Bronchial epithelial cell (primary cell): Measurements from ENCODE around the gene SRP68. TPM values are rescaled to one million over a fixed set of nuclear protein-coding genes. Genes with fewer than 3 reads are reported as not detected.

Source experiments
- DNase-seq: peaks from one replicate; pipeline ENCODE4 v3.0.0-alpha.2; 2010; ENCODE audit warnings: low read depth
- FAIRE-seq: peaks from 2 replicates; lab custom pipeline; 2011; peaks lifted over from hg19 to GRCh38; lab: Jason Lieb, UNC
- H3K27me3 ChIP-seq: 2 replicates; pipeline ENCODE4 v1.5.1; 2011; ENCODE audit warnings: low read length; ENCODE audit not compliant: control insufficient read depth, insufficient read depth
- H3K36me3 ChIP-seq: 2 replicates; pipeline ENCODE4 v1.5.1; 2011; ENCODE audit warnings: low read length; ENCODE audit not compliant: control insufficient read depth, insufficient read depth
- H3K4me3 ChIP-seq: 2 replicates; pipeline ENCODE4 v1.5.1; 2011; ENCODE audit warnings: mild to moderate bottlenecking, low read depth, low read length, control low read depth
- total RNA-seq: library from RNA; depleted of rRNA; stranded (reverse); fragments of >200 nt; gene quantifications from 2 replicates; pipeline ENCODE4 v1.2.1, GENCODE V29; 2014
- TF ChIP-seq, protein P1 (sequence below): IDR thresholded peaks from 2 replicates; pipeline ENCODE4 v1.5.1; 2011; ENCODE audit warnings: mild to moderate bottlenecking, moderate library complexity, low read length, control low read depth, inconsistent platforms; ENCODE audit not compliant: insufficient read depth, severe bottlenecking

The SRP68 gene
- total RNA-seq, 1 donor from 2014 or later: 42.9 TPM

DNA sequence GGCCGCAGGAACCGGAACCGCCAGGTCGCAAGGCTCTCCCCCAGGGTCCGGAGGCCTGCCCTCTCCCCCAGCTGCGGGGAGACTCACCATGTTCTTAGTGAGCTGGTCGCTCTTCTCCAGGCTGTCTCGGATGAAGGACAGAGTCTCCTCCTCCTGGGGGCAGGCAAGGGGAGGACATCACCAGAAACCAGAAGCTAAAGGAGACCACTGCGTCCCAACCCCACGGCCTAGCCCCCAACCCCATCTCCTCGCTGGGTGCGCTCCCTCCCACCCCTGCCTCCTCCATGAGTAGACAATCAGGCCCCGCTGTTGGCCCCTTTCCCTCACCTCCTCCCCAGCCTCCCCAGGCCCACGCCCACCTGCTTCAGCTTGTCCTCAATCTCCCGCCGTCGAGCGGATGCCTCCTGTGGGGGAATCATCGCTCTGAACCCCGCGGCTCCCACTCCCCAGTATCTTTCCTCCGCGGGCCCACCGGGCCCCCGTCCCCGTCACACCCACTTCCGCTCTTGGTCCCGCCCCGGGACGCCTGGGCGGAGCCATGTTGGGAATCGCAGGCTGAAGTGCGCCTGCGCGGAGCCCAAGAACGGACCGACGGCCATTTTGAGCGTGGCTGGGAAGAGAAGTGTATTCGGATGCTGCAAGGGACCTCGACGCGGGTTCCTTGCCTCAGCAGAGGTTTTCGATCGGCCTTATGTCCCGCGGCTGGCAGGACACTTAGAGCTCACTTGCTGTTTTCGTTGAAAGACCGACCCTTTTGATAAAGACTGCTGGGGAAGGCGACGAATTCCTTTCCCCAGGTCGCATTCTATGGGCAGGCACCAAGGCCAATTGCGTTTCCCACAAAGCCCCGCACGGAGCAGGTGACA lies 31.2 kb upstream of the SRP68 start, which contains the start of gene EXOC7:
Gene EXOC7, minus strand, starts transcription at position 514 of the 866 bp plus-strand sequence. Its CDS starts 95 bp downstream, at position 419.
- Histone ChIP-seq H3K4me3 (peak within 1 kb of the TSS; percentile 65), H3K27me3 (no peaks in the 10 kb centered on the region), H3K36me3 (peaks cover 9% of the 10 kb centered on the region)
- FAIRE-seq: no peak
- TF ChIP-seq, protein P1, sequence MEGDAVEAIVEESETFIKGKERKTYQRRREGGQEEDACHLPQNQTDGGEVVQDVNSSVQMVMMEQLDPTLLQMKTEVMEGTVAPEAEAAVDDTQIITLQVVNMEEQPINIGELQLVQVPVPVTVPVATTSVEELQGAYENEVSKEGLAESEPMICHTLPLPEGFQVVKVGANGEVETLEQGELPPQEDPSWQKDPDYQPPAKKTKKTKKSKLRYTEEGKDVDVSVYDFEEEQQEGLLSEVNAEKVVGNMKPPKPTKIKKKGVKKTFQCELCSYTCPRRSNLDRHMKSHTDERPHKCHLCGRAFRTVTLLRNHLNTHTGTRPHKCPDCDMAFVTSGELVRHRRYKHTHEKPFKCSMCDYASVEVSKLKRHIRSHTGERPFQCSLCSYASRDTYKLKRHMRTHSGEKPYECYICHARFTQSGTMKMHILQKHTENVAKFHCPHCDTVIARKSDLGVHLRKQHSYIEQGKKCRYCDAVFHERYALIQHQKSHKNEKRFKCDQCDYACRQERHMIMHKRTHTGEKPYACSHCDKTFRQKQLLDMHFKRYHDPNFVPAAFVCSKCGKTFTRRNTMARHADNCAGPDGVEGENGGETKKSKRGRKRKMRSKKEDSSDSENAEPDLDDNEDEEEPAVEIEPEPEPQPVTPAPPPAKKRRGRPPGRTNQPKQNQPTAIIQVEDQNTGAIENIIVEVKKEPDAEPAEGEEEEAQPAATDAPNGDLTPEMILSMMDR: no peak
- peak; percentile 76 for DNase-seq

DNA sequence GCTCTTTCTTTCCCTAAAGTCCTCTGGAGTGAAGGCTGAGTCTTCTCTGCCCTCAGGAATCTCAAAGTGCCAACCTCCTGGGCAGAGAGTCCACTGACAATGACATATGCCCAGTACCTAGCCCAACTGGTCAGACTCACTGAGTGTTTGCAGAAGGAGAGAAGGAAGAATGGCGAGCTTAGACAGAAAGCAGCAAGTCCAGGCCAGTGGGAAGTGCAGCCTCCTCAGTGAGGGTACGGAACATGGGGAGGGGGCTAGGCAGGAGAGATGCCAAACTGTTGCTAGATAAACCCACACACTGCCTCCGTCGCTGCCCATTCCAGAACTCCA lies 30.6 kb upstream of the SRP68 start:
- TF ChIP-seq, protein P1: no peak
- DNase-seq (peak; percentile 20), FAIRE-seq (no peak)
- Histone ChIP-seq H3K36me3 (peaks cover 11% of the 10 kb centered on the region), H3K4me3 (peak overlapping the region; percentile 65), H3K27me3 (no peaks in the 10 kb centered on the region)

- Histone ChIP-seq H3K36me3 (peaks cover 29% of the 10 kb centered on the region), H3K4me3 (no peak overlapping the region), H3K27me3 (no peaks in the 10 kb centered on the region)
- no peak for DNase-seq
- TF ChIP-seq, protein P1: no peak
- FAIRE-seq: no peak
These were observed 25.5 kb upstream of the SRP68 start for GRCh38 chr17:76097716-76098295.

DNA sequence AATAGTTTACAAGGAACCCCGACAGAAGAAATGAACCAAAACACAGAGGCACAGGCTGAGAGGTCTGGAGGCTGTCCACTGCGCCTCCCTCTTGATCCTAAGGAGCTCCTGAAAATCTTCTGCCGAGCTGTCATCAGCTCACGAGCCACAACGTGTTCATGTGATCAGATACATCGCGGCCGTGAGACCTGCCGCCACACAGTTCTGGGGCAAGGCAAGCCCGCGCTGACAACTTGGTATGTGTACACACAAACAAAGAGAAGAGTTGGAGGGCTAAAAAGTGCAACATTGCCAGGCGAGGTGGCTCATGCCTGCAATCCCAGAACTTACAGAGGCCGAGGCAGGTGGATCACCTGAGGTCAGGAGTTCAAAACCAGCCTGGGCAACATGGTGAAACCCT lies 23.6 kb upstream of the SRP68 start:
- Histone ChIP-seq H3K36me3 (peaks cover 26% of the 10 kb centered on the region), H3K27me3 (no peaks in the 10 kb centered on the region), H3K4me3 (no peak overlapping the region)
- no peak for DNase-seq
- FAIRE-seq: no peak
- TF ChIP-seq, protein P1: no peak

GRCh38 chr17:76094046-76094445 lies 21.7 kb upstream of the SRP68 start:
- H3K36me3 ChIP-seq: peaks cover 33% of the 10 kb centered on the region
- no peak for FAIRE-seq
- DNase-seq: no peak

More at GRCh38 chr17:76094046-76094445, 21.7 kb upstream of the SRP68 start:
- Histone ChIP-seq H3K27me3 (no peaks in the 10 kb centered on the region), H3K4me3 (no peak overlapping the region)
- TF ChIP-seq, protein P1: no peak
